Endodermal cell (in vitro differentiated cells): Measurements from ENCODE around the gene PDE8B. TPM values are rescaled to one million over a fixed set of nuclear protein-coding genes. Genes with fewer than 3 reads are reported as not detected.

Source experiments
- DNase-seq: peaks from one replicate; pipeline ENCODE4 v3.0.0-alpha.2; 2017
- H3K27ac ChIP-seq: 2 replicates; pipeline ENCODE4 v1.5.1; 2013; ENCODE audit warnings: mild to moderate bottlenecking, low read depth, low read length, moderate library complexity
- H3K27me3 ChIP-seq: 2 replicates; pipeline ENCODE4 v1.6.1; 2013; ENCODE audit warnings: mild to moderate bottlenecking, low read length, moderate library complexity; ENCODE audit not compliant: insufficient read depth, control insufficient read depth, poor library complexity, severe bottlenecking
- H3K36me3 ChIP-seq: 2 replicates; pipeline ENCODE4 v1.7.0; 2013; ENCODE audit warnings: mild to moderate bottlenecking, low read length, moderate library complexity; ENCODE audit not compliant: control insufficient read depth, insufficient read depth
- H3K4me1 ChIP-seq: one replicate; pipeline ENCODE4 v1.7.0; 2013; ENCODE audit warnings: low read length; ENCODE audit not compliant: control insufficient read depth, insufficient read depth
- H3K4me3 ChIP-seq: 2 replicates; pipeline ENCODE4 v1.5.1; 2013; ENCODE audit warnings: mild to moderate bottlenecking, low read length, moderate library complexity
- H3K9ac ChIP-seq: 2 replicates; pipeline ENCODE4 v1.6.1; 2013; ENCODE audit warnings: mild to moderate bottlenecking, low read length, moderate library complexity; ENCODE audit not compliant: poor library complexity, severe bottlenecking; ENCODE audit errors: extremely low read depth
- H3K9me3 ChIP-seq: 2 replicates; pipeline ENCODE4 v1.6.1; 2013; ENCODE audit warnings: mild to moderate bottlenecking, low read length, moderate library complexity; ENCODE audit not compliant: control insufficient read depth
- H3K27ac Mint-ChIP-seq: 2 replicates; pipeline ENCODE4 v1.8.0; 2020; ENCODE audit warnings: mixed read lengths
- H3K27me3 Mint-ChIP-seq: 2 replicates; pipeline ENCODE4 v1.8.0; 2021; ENCODE audit warnings: mild to moderate bottlenecking, mixed read lengths; ENCODE audit not compliant: insufficient read depth
- H3K36me3 Mint-ChIP-seq: 2 replicates; pipeline ENCODE4 v1.8.0; 2020; ENCODE audit warnings: low read depth, mixed read lengths
- H3K4me1 Mint-ChIP-seq: 2 replicates; pipeline ENCODE4 v1.8.0; 2020; ENCODE audit warnings: mixed read lengths
- H3K4me3 Mint-ChIP-seq: 2 replicates; pipeline ENCODE4 v1.8.0; 2020; ENCODE audit warnings: mild to moderate bottlenecking, moderate library complexity, mixed read lengths
- H3K9me3 Mint-ChIP-seq: 2 replicates; pipeline ENCODE4 v1.8.0; 2020; ENCODE audit warnings: mild to moderate bottlenecking, mixed read lengths
- CTCF ChIP-seq: fragments of 200-600 bp; sonication (generic); conservative IDR thresholded peaks from 2 replicates; pipeline ENCODE4 v1.5.0; 2021; ENCODE audit warnings: antibody characterized with exemption, mild to moderate bottlenecking
- WGBS, 2 experiments: methylation state at CpG; one replicate each; pipeline versions ENCODE4 v1.1.5 to v1.1.7; 2013; ENCODE audit warnings: missing lambda C conversion rate in 2 of 2, mixed read lengths in 1 of 2; ENCODE audit not compliant: insufficient coverage in 1 of 2, insufficient read length in 1 of 2; 5-methylcytosine and 5-hydroxymethylcytosine counted together
- total RNA-seq, 2 donors: library from RNA; stranded (reverse); fragmentation: NEBNext Ultra II Directional in 1 of 2; extraction: Animal tissue kit (Norgen Biotek cat#: 25700) in 1 of 2; gene quantifications; 2 replicates in 1 of 2; 3 replicates in 1 of 2; pipeline ENCODE4 v1.2.1, GENCODE V29; 2021

Gene PDE8B
- total RNA-seq, 2 donors from 2014 or later, result 0.20 to 0.51 TPM

- H3K9me3 Mint-ChIP-seq, result no peaks in the 10 kb centered on the region
- H3K27ac Mint-ChIP-seq, result no peak overlapping the region
- no peaks in the 10 kb centered on the region for H3K36me3 ChIP-seq
- H3K4me1 ChIP-seq, result peaks cover 3% of the 10 kb centered on the region
- H3K36me3 Mint-ChIP-seq, result no peaks in the 10 kb centered on the region
- DNase-seq, result no peak
- H3K27me3 ChIP-seq, result peaks cover 32% of the 10 kb centered on the region
- H3K4me3 Mint-ChIP-seq, result no peak overlapping the region
- no peak for TF ChIP-seq CTCF
- no peak overlapping the region for H3K9ac ChIP-seq
- H3K27ac ChIP-seq, result no peak overlapping the region
- 86 to 92% methylated on average over 2 of the region's 2 CpGs for WGBS, 2 experiments
- H3K27me3 Mint-ChIP-seq, result peaks cover 31% of the 10 kb centered on the region
- peaks cover 14% of the 10 kb centered on the region for H3K4me1 Mint-ChIP-seq
- no peak overlapping the region for H3K4me3 ChIP-seq
- H3K9me3 ChIP-seq, result no peaks in the 10 kb centered on the region
These were observed 94.9 kb downstream of the PDE8B start for GRCh38 chr5:77305222-77305846.

DNA sequence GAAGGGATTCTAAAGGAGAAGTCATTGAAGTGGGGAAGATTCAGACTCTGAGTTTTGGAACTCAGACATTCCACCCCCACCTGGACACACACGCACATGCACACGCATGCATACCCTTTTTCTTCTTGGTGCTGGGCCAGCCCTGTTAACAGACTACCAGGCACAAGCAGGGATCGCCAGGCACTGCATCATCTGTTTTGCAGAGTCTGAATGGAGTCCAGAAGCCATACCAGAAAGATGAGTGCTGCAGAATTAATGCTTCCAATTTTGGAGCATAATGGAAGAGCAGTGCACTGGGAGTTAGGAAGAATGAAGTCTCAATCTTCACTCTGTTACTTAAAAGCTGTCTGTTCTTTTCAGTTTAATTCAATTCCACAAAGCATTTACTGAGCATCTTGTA lies 95.5 kb downstream of the PDE8B start:
- no peaks in the 10 kb centered on the region for H3K36me3 Mint-ChIP-seq

GRCh38 chr5:77306531-77306930 lies 96.1 kb downstream of the PDE8B start:
- WGBS, 2 experiments, result 85 to 92% methylated on average over 5 to 6 of the region's 6 CpGs
- peaks cover 14% of the 10 kb centered on the region for H3K4me1 Mint-ChIP-seq
- Histone ChIP-seq H3K9me3 (no peaks in the 10 kb centered on the region), H3K36me3 (no peaks in the 10 kb centered on the region), H3K9ac (no peak overlapping the region), H3K4me3 (no peak overlapping the region), H3K27ac (no peak overlapping the region), H3K4me1 (peaks cover 3% of the 10 kb centered on the region), H3K27me3 (peaks cover 20% of the 10 kb centered on the region)
- H3K9me3 Mint-ChIP-seq, result no peaks in the 10 kb centered on the region
- no peaks in the 10 kb centered on the region for H3K36me3 Mint-ChIP-seq
- peak; percentile 33 for DNase-seq
- H3K27me3 Mint-ChIP-seq, result peaks cover 27% of the 10 kb centered on the region
- TF ChIP-seq CTCF, result no peak
- H3K4me3 Mint-ChIP-seq, result no peak overlapping the region
- no peak overlapping the region for H3K27ac Mint-ChIP-seq

More for the DNA sequence above, 95.5 kb downstream of the PDE8B start:
- Histone ChIP-seq H3K27ac (no peak overlapping the region), H3K4me1 (peaks cover 3% of the 10 kb centered on the region), H3K4me3 (no peak overlapping the region), H3K27me3 (peaks cover 26% of the 10 kb centered on the region), H3K36me3 (no peaks in the 10 kb centered on the region), H3K9ac (no peak overlapping the region), H3K9me3 (no peaks in the 10 kb centered on the region)
- no peak for TF ChIP-seq CTCF
- Mint-ChIP-seq H3K9me3 (no peaks in the 10 kb centered on the region), H3K27ac (no peak overlapping the region), H3K27me3 (peaks cover 27% of the 10 kb centered on the region), H3K4me1 (peaks cover 14% of the 10 kb centered on the region), H3K4me3 (no peak overlapping the region)
- 91 to 100% methylated on average over 3 of the region's 3 CpGs for WGBS, 2 experiments
- DNase-seq, result no peak
